DOHH2 (cell line): Measurements from ENCODE around the gene OR56B1.

Source experiments
- CTCF ChIP-seq: fragments of 200-600 bp; sonication (generic); IDR thresholded peaks from one replicate; pipeline ENCODE4 v1.5.1; 2014; ENCODE audit warnings: antibody characterized with exemption, mild to moderate bottlenecking, low read depth, low read length; ENCODE audit not compliant: poor library complexity, severe bottlenecking
- EZH2phosphoT487 ChIP-seq: fragments of 200-600 bp; sonication (generic); IDR thresholded peaks from 2 replicates; pipeline ENCODE4 v1.6.1; 2017; ENCODE audit warnings: borderline replicate concordance, mild to moderate bottlenecking, antibody characterized with exemption, low read length, moderate library complexity, mixed read lengths

GRCh38 chr11:5696210-5696609, 40.0 kb upstream of the OR56B1 start:
- no peak for TF ChIP-seq CTCF
- TF ChIP-seq EZH2phosphoT487, result no peak
